OCI-LY1 (cell line): ENCODE measurements around the gene GALNT2.

Experiments used
- EZH2 ChIP-seq: fragments of 200-600 bp; sonication (generic), shearing (Covaris generic); IDR thresholded peaks from 2 replicates; pipeline ENCODE4 v1.8.0; 2017; ENCODE audit warnings: borderline replicate concordance, mixed run types, mild to moderate bottlenecking, antibody characterized with exemption, low read length, moderate library complexity, mixed read lengths
- TF ChIP-seq, protein P1 (sequence below): fragments of 200-600 bp; sonication (generic), shearing (Covaris generic); IDR thresholded peaks from 2 replicates; pipeline ENCODE4 v1.5.1; 2017; ENCODE audit warnings: mild to moderate bottlenecking, antibody characterized with exemption, low read length, moderate library complexity, mixed read lengths

DNA sequence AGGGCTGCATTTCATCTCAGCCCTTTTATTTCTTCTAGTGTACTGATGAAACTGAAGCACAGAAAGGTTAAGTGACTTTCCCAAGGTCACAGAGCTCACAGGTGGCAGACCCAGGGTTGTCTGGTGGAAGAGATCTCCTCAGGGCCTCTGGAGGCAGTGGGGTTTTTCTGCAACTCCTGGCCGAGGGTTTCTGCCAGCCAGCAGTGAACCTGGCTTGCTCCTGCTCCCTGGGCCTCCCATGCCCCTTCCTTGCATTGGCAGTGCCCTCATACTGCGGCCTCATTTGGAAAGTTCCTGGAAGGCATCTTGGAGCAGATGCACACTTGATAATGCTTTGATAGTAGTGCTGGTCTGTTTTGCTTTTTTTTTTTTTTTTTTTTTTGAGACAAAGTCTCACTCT lies 7.7 kb downstream of the GALNT2 start:
- TF ChIP-seq, protein P1, sequence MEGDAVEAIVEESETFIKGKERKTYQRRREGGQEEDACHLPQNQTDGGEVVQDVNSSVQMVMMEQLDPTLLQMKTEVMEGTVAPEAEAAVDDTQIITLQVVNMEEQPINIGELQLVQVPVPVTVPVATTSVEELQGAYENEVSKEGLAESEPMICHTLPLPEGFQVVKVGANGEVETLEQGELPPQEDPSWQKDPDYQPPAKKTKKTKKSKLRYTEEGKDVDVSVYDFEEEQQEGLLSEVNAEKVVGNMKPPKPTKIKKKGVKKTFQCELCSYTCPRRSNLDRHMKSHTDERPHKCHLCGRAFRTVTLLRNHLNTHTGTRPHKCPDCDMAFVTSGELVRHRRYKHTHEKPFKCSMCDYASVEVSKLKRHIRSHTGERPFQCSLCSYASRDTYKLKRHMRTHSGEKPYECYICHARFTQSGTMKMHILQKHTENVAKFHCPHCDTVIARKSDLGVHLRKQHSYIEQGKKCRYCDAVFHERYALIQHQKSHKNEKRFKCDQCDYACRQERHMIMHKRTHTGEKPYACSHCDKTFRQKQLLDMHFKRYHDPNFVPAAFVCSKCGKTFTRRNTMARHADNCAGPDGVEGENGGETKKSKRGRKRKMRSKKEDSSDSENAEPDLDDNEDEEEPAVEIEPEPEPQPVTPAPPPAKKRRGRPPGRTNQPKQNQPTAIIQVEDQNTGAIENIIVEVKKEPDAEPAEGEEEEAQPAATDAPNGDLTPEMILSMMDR: no peak
- TF ChIP-seq EZH2: no peak
